Right atrium auricular region (tissue), 2 donors: Measurements from ENCODE around the gene ELMO1. TPM values are rescaled to one million over a fixed set of nuclear protein-coding genes. Genes with fewer than 3 reads are reported as not detected.

Experiments used
- DNase-seq: peaks from one replicate; pipeline ENCODE4 v3.0.0-alpha.2; 2019; ENCODE audit warnings: low spot score
- H3K27ac ChIP-seq, 2 donors: fragments of 200-600 bp; sonication (generic); 1 replicate in 1 of 2; 2 replicates in 1 of 2; pipeline ENCODE4 v1.5.1; 2016 to 2019
- H3K27me3 ChIP-seq, 2 donors: fragments of 200-600 bp; sonication (generic); one replicate each; pipeline versions ENCODE4 v1.5.1 to v1.6.0; 2017 to 2019
- H3K36me3 ChIP-seq: fragments of 200-600 bp; sonication (generic); one replicate; pipeline ENCODE4 v1.5.1; 2016
- H3K4me1 ChIP-seq, 2 donors: fragments of 200-600 bp; sonication (generic); one replicate each; pipeline versions ENCODE4 v1.5.1 to v1.6.0; 2017 to 2019
- H3K4me3 ChIP-seq, 2 donors: fragments of 200-600 bp; sonication (generic); 1 replicate in 1 of 2; 2 replicates in 1 of 2; pipeline ENCODE4 v1.5.1; 2017 to 2019; ENCODE audit warnings: mild to moderate bottlenecking in 1 of 2, moderate library complexity in 1 of 2
- H3K9me3 ChIP-seq, 2 donors: fragments of 200-600 bp; sonication (generic); one replicate each; pipeline ENCODE4 v1.5.1; 2019
- total RNA-seq, 2 donors: library from RNA; depleted of rRNA; stranded (reverse); fragments of >200 nt; gene quantifications; one replicate each; pipeline ENCODE4 v1.1.0, GENCODE V29; 2016
- TF ChIP-seq, protein P1 (sequence below), 2 donors: fragments of 200-600 bp; sonication (generic); IDR thresholded peaks; one replicate each; pipeline ENCODE4 v1.5.1; 2019; ENCODE audit warnings: antibody characterized with exemption in 2 of 2

Gene ELMO1
- total RNA-seq, 2 donors from 2014 or later = 24.4 to 45.1 TPM

GRCh38 chr7:37267251-37267650 is 181.4 kb downstream of the ELMO1 start:
- no peak overlapping the region for H3K27ac ChIP-seq
- H3K4me3 ChIP-seq = no peak overlapping the region
- DNase-seq = no peak
- H3K4me1 ChIP-seq = no peaks in the 10 kb centered on the region
- no peaks in the 10 kb centered on the region for H3K9me3 ChIP-seq
- TF ChIP-seq, protein P1, sequence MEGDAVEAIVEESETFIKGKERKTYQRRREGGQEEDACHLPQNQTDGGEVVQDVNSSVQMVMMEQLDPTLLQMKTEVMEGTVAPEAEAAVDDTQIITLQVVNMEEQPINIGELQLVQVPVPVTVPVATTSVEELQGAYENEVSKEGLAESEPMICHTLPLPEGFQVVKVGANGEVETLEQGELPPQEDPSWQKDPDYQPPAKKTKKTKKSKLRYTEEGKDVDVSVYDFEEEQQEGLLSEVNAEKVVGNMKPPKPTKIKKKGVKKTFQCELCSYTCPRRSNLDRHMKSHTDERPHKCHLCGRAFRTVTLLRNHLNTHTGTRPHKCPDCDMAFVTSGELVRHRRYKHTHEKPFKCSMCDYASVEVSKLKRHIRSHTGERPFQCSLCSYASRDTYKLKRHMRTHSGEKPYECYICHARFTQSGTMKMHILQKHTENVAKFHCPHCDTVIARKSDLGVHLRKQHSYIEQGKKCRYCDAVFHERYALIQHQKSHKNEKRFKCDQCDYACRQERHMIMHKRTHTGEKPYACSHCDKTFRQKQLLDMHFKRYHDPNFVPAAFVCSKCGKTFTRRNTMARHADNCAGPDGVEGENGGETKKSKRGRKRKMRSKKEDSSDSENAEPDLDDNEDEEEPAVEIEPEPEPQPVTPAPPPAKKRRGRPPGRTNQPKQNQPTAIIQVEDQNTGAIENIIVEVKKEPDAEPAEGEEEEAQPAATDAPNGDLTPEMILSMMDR (IDR thresholded peaks at IDR 0.05) = no peak
- H3K27me3 ChIP-seq = no peaks in the 10 kb centered on the region
- no peaks in the 10 kb centered on the region for H3K36me3 ChIP-seq

- Histone ChIP-seq H3K27me3 (no peaks in the 10 kb centered on the region), H3K9me3 (no peaks in the 10 kb centered on the region), H3K4me3 (no peak overlapping the region), H3K36me3 (no peaks in the 10 kb centered on the region), H3K27ac (no peak overlapping the region), H3K4me1 (no peaks in the 10 kb centered on the region)
- no peak for DNase-seq
- TF ChIP-seq, protein P1 (IDR thresholded peaks at IDR 0.05) = no peak
Measured at GRCh38 chr7:37265876-37266275, 182.8 kb downstream of the ELMO1 start.

GRCh38 chr7:37265006-37265405 is 183.7 kb downstream of the ELMO1 start:
- no peaks in the 10 kb centered on the region for H3K27me3 ChIP-seq
- no peaks in the 10 kb centered on the region for H3K9me3 ChIP-seq
- H3K4me1 ChIP-seq = no peaks in the 10 kb centered on the region
- no peak for DNase-seq
- no peak overlapping the region for H3K27ac ChIP-seq
- H3K36me3 ChIP-seq = no peaks in the 10 kb centered on the region
- TF ChIP-seq, protein P1 (IDR thresholded peaks at IDR 0.05) = no peak
- H3K4me3 ChIP-seq = no peak overlapping the region

GRCh38 chr7:37262181-37262580 is 186.5 kb downstream of the ELMO1 start:
- H3K27me3 ChIP-seq = no peaks in the 10 kb centered on the region
- no peak overlapping the region for H3K27ac ChIP-seq
- DNase-seq = no peak
- no peaks in the 10 kb centered on the region for H3K9me3 ChIP-seq
- TF ChIP-seq, protein P1 (IDR thresholded peaks at IDR 0.05) = no peak
- H3K36me3 ChIP-seq = no peaks in the 10 kb centered on the region
- no peak overlapping the region for H3K4me3 ChIP-seq
- peaks cover 0 to 3% of the 10 kb centered on the region in 2 donors for H3K4me1 ChIP-seq

DNA sequence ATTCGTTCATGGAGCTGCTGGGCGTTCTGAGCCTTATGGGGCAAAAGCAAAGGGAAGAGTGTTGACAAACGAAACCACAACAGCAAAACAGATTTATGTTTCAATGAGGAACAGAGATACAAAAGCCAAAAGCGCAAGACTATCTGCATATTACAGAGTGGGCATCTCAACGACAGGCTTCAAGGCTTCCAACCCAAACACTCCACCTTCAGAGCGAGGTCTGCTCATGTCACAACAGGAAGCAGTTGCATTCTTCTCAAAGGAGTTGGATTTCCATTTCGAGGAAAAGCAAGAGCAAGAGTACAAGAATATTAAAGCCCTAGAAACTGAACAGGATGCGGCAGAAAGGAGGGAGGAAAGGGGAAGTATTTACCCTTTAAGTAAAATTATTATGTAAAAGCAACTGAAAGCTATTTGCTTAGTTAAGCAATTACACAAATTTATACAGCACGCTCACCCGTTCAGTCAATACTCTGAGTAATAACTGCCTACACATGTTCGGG is 189.3 kb downstream of the ELMO1 start:
- Histone ChIP-seq H3K27ac (no peak overlapping the region), H3K36me3 (no peaks in the 10 kb centered on the region), H3K27me3 (no peaks in the 10 kb centered on the region), H3K4me1 (peaks cover 0 to 3% of the 10 kb centered on the region in 2 donors), H3K4me3 (no peak overlapping the region), H3K9me3 (no peaks in the 10 kb centered on the region)
- no peak for DNase-seq
- TF ChIP-seq, protein P1 (IDR thresholded peaks at IDR 0.05) = no peak

DNA sequence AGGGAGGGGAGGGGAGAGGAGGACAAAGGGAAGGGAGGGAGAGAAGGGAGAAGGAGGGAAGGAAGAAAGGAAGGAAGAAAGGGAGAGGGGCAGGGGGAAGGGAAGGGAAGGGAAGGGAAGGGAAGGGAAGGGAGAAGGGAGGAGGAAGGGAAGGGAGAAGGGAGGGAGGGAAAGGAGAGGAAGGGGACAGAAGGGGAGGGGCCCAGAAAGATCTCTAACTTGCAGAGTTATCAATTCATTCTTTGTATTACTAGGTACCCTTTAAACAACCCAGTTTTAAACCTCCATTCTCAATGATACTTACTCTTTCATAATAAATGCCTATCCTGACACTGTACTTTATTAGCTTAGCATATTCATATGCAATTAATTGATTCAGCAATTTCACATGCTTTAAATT is 192.0 kb downstream of the ELMO1 start:
- TF ChIP-seq, protein P1 (IDR thresholded peaks at IDR 0.05) = no peak
- Histone ChIP-seq H3K9me3 (no peaks in the 10 kb centered on the region), H3K27me3 (no peaks in the 10 kb centered on the region)

More for the DNA sequence above, 192.0 kb downstream of the ELMO1 start:
- Histone ChIP-seq H3K27ac (no peak overlapping the region), H3K4me1 (peaks cover 0 to 3% of the 10 kb centered on the region in 2 donors), H3K36me3 (no peaks in the 10 kb centered on the region), H3K4me3 (no peak overlapping the region)
- DNase-seq = no peak
